Measurements from ENCODE around the gene ZNF416.

GRCh38 chr19:57557659-57558058 lies 21.1 kb downstream of the ZNF416 start:
- TF ChIP-seq FOXK2 (IDR thresholded peaks at IDR 0.05) (no peak), BHLHE40 (IDR thresholded peaks at IDR 0.05; ENCODE audit: borderline replicate concordance) (no peak), FOXA1 (IDR thresholded peaks at IDR 0.05) (no peak), TARDBP (IDR thresholded peaks at IDR 0.05) (no peak), SP1 (IDR thresholded peaks at IDR 0.05) (no peak), CTBP1 (IDR thresholded peaks at IDR 0.05; ENCODE audit: borderline replicate concordance) (no peak), FOXM1 (IDR thresholded peaks at IDR 0.05; ENCODE audit: borderline replicate concordance) (no peak), LEF1 (IDR thresholded peaks at IDR 0.05; ENCODE audit: borderline replicate concordance) (no peak), L3MBTL2 (conservative IDR thresholded peaks at IDR 0.05) (no peak), SUZ12 (IDR thresholded peaks at IDR 0.05) (no peak), ARNT (IDR thresholded peaks at IDR 0.05) (no peak), ZNF384 (IDR thresholded peaks at IDR 0.05) (no peak)
- TF ChIP-seq, protein P1, sequence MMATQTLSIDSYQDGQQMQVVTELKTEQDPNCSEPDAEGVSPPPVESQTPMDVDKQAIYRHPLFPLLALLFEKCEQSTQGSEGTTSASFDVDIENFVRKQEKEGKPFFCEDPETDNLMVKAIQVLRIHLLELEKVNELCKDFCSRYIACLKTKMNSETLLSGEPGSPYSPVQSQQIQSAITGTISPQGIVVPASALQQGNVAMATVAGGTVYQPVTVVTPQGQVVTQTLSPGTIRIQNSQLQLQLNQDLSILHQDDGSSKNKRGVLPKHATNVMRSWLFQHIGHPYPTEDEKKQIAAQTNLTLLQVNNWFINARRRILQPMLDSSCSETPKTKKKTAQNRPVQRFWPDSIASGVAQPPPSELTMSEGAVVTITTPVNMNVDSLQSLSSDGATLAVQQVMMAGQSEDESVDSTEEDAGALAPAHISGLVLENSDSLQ (IDR thresholded peaks at IDR 0.05), result no peak
